Activated naive CD8-positive, alpha-beta T cell treated with anti-CD3 and anti-CD28 coated beads, Interleukin-2, amount 10 ng/mL, durations not matched to agents 7 days and 5 days (primary cell): ENCODE results near the gene AGA. TPM values are rescaled to one million over a fixed set of nuclear protein-coding genes. Genes with fewer than 3 reads are reported as not detected.

Experiments used
- ATAC-seq: fragments of 150-1000 bp; cut with Tn5 transposase; one replicate; pipeline ENCODE4 v1.10.0; 2021; ENCODE audit warnings: low read depth, moderate library complexity
- POLR2A ChIA-PET: fragments of 350-600 bp; sonication (Branson Sonifier 250); formaldehyde crosslinking; loops from one replicate; lab custom pipeline; 2021; ENCODE audit warnings: antibody characterized with exemption; lab: Charles Lee
- DNase-seq: peaks from one replicate; pipeline ENCODE4 v3.0.0; 2021
- H3K27ac Mint-ChIP-seq: one replicate; pipeline ENCODE4 v1.8.0; 2022; ENCODE audit warnings: mild to moderate bottlenecking, mixed read lengths
- H3K27me3 Mint-ChIP-seq: one replicate; pipeline ENCODE4 v1.8.0; 2022; ENCODE audit warnings: mild to moderate bottlenecking, moderate library complexity, mixed read lengths
- H3K36me3 Mint-ChIP-seq: one replicate; pipeline ENCODE4 v1.8.0; 2021; ENCODE audit warnings: mild to moderate bottlenecking, mixed read lengths
- H3K4me1 Mint-ChIP-seq: one replicate; pipeline ENCODE4 v1.8.0; 2021; ENCODE audit warnings: mixed read lengths
- H3K4me3 Mint-ChIP-seq: one replicate; pipeline ENCODE4 v1.8.0; 2022; ENCODE audit warnings: mild to moderate bottlenecking, moderate library complexity, mixed read lengths
- H3K9me3 Mint-ChIP-seq: one replicate; pipeline ENCODE4 v1.8.0; 2021; ENCODE audit warnings: mixed read lengths
- total RNA-seq, 2 experiments: library from RNA; stranded (reverse); gene quantifications; one replicate each; pipeline ENCODE4 v1.2.3, GENCODE V29; 2021

The AGA gene
- total RNA-seq, 2 experiments from 2014 or later = 18.6 to 21.5 TPM

DNA sequence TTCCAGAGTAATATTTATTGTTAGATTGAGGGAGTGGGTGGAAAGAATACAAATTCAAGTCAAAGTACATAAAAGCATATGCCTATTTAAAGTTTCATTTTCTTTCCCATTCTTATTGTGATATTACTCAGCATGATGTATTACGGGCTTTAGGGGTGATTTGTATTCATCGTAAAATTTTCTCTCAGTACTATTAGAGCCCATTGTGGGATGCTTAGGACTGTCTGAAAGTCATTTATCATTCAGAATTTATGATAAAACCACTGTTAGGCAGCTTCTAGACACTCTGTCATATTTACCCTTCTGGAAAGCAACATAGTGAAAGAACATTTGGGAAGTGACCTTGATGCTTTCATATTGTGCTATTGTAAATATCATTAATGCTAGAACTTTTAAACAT lies 45.9 kb downstream of the AGA start:
- no peak overlapping the region for H3K27ac Mint-ChIP-seq
- H3K36me3 Mint-ChIP-seq = peaks cover 12% of the 10 kb centered on the region
- no peak overlapping the region for H3K4me3 Mint-ChIP-seq
- peaks cover 7% of the 10 kb centered on the region for H3K9me3 Mint-ChIP-seq
- H3K4me1 Mint-ChIP-seq = peaks cover 44% of the 10 kb centered on the region
- DNase-seq = no peak
- H3K27me3 Mint-ChIP-seq = no peaks in the 10 kb centered on the region
- POLR2A ChIA-PET = interaction anchor here (1.2 kb wide), 1 partner anchor 46 kb away, joined by 7 read pairs; the partner anchor contains the start of gene AGA
- ATAC-seq = no peak

DNA sequence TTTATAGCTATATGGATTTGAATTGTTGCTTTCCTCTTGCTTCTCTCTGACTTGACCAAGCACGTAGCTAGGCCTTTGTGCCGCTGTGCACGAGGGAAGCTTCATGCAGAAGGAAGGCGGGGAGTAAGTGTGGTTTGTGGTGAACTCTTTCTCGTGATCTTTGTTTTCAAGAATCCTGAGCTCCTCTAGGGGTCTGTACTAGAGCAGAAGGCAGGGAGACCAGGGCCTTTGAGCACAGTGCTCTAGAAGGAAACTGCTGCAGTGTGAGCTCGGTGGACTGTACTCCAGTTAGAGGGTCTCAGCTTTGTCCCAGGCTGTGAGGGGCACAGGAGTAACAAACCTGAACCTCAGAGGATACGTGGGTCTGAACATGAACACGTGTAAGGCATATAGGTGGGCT lies 49.0 kb downstream of the AGA start:
- POLR2A ChIA-PET = interaction anchor here (1.0 to 4.1 kb wide), 5 partner anchors 9 to 82 kb away, joined by 3 to 41 read pairs (median 3); partner anchors contain the start of gene AGA
- peak overlapping the region; percentile 70 for H3K4me3 Mint-ChIP-seq
- H3K36me3 Mint-ChIP-seq = peaks cover 5% of the 10 kb centered on the region
- ATAC-seq (peak; percentile 98), DNase-seq (peak; percentile 51)
- peaks cover 36% of the 10 kb centered on the region for H3K4me1 Mint-ChIP-seq
- H3K27ac Mint-ChIP-seq = peak overlapping the region; percentile 86
- H3K27me3 Mint-ChIP-seq = no peaks in the 10 kb centered on the region
- H3K9me3 Mint-ChIP-seq = peaks cover 6% of the 10 kb centered on the region

DNA sequence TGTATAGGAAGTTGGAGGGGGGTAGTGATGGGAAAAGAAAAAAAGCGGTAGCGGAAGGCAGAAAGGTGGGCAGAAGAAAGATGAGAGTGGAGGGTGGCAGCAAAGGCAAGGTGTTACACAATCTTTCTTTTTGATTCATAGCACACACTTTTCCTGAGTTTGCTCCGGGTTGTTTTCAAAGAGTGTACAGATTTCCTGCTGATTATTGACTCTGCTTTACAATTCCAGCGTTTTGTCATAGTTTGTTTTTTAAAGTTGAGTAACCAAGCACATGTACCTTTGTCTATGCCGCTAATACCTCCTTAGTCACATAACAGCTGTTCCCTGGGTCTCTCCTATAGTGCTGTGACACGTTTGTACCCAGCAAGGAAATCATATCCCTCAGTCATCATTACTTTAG lies 50.3 kb downstream of the AGA start:
- no peaks in the 10 kb centered on the region for H3K27me3 Mint-ChIP-seq
- POLR2A ChIA-PET = interaction anchor here (4.1 kb wide), 1 partner anchor 50 kb away, joined by 41 read pairs; the partner anchor contains the start of gene AGA
- H3K36me3 Mint-ChIP-seq = peaks cover 2% of the 10 kb centered on the region
- H3K4me3 Mint-ChIP-seq = peak overlapping the region; percentile 3
- no peak overlapping the region for H3K27ac Mint-ChIP-seq
- peaks cover 34% of the 10 kb centered on the region for H3K4me1 Mint-ChIP-seq
- no peak for DNase-seq
- no peak for ATAC-seq
- peaks cover 2% of the 10 kb centered on the region for H3K9me3 Mint-ChIP-seq

DNA sequence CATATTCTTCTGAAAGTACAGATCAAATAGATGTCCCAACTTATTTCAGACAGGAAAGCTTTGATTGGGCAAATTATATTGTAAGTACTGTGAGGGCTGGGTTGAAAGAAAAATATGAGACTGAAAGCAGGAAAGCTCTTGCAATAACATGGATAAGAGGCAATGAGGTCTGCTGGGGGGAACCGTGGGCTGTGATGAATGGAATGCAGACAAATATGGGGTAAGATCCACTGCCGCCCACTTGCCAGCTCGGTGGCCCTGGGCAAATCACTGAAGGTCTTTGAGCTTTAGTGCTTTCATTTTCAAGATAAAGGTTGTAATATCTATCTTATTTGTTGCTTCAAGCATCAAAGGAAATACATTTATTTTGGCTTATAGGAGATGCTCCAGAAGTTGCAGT lies 51.0 kb downstream of the AGA start:
- ATAC-seq (no peak), DNase-seq (no peak)
- Mint-ChIP-seq H3K36me3 (peaks cover 2% of the 10 kb centered on the region), H3K4me1 (peaks cover 32% of the 10 kb centered on the region), H3K4me3 (no peak overlapping the region), H3K9me3 (peaks cover 2% of the 10 kb centered on the region), H3K27me3 (no peaks in the 10 kb centered on the region), H3K27ac (no peak overlapping the region)
- POLR2A ChIA-PET = interaction anchor here (4.1 kb wide), 1 partner anchor 50 kb away, joined by 41 read pairs; the partner anchor contains the start of gene AGA

DNA sequence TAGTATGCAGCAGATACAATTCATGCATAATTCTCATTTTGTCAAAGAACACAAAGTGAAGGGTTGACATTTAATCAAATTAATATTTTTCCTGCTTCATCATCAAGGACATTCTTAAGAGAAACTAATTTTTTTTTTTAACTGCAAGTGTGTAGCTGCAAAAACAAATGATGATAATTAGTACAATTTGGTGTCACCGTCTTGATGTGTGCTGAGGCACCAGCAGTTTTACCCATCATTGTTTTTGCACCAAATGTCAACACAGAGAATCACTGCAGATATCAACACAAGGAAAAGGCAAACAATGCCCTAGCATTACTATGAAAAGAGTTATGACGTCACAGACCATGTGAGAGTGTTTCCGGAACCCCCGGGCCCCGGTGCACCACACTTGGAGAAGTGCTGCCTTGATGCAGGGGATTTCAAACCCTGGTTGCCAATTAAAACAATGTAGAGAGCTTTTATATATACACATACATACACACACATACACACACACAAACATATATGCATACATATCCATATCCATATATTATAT lies 55.9 kb downstream of the AGA start:
- POLR2A ChIA-PET = no interaction called here
- Mint-ChIP-seq H3K27ac (no peak overlapping the region), H3K4me3 (no peak overlapping the region), H3K27me3 (peaks cover 5% of the 10 kb centered on the region), H3K9me3 (peaks cover 3% of the 10 kb centered on the region), H3K36me3 (peaks cover 2% of the 10 kb centered on the region), H3K4me1 (peaks cover 14% of the 10 kb centered on the region)
- no peak for DNase-seq
- no peak for ATAC-seq

DNA sequence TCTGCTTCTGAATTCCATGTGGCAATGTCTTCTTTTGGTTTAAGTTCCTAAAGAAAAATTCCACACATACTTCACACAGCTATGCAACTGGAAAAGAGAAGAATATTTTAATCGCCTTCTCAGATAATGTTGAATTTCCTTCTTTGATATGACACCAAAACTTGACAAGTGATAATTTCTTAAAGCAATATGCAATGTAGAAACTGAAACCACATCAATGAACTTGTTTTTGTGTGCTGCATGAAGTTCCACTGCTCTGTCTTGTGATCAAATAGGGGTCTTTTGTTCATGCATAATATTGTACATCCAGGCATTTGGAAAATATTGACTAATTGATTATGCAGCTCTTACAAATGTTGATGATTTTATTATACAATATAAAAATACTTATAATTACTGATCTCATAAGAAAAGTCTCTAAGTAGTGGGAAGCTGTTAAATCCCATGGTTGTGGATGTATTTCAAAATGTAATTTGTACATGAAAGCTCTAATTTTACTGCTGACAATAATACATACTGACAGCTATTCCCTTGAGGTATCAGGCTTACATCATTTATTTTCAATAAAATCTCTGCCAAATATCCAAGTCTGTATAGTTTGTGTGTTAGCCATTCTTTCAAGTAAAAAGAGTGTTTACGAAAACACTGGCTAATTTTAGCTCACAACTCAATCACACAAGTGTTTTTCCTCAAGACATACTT lies 56.5 kb downstream of the AGA start:
- H3K27me3 Mint-ChIP-seq = peaks cover 5% of the 10 kb centered on the region
- H3K9me3 Mint-ChIP-seq = peaks cover 3% of the 10 kb centered on the region
- H3K36me3 Mint-ChIP-seq = no peaks in the 10 kb centered on the region
- POLR2A ChIA-PET = interaction anchor here (1.0 kb wide), 1 partner anchor 56 kb away, joined by 3 read pairs; the partner anchor contains the start of gene AGA
- H3K27ac Mint-ChIP-seq = no peak overlapping the region
- ATAC-seq (no peak), DNase-seq (no peak)
- H3K4me1 Mint-ChIP-seq = peaks cover 10% of the 10 kb centered on the region
- H3K4me3 Mint-ChIP-seq = no peak overlapping the region

DNA sequence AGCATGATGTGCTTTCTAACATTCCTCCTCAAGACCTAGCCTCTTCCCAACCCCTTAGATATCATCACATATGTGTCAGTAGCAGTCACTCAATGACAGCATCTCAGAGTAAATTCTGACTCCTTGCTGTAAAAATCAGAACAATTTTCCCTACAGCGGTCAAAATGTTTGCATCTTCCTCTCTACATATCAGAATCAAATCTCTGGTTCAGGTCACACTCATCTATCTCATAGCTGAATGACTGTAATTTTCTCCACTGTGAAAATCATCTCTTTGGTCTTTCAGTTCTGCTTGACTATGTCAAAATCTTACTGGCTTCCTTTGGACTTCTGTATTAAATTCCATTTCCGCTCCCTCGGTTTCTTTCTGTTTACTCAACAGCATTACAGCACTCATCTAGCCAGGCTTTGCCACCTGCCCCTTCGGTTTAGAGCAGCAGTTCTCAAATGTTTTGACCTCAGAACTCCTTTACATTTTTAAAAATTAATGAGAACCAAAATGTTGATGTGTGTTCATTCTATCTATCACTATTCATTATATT lies 57.3 kb downstream of the AGA start:
- POLR2A ChIA-PET = interaction anchor here (1.0 kb wide), 1 partner anchor 57 kb away, joined by 3 read pairs; the partner anchor contains the start of gene AGA
- peaks cover 1% of the 10 kb centered on the region for H3K9me3 Mint-ChIP-seq
- H3K4me1 Mint-ChIP-seq = peaks cover 3% of the 10 kb centered on the region
- no peak overlapping the region for H3K27ac Mint-ChIP-seq
- H3K4me3 Mint-ChIP-seq = no peak overlapping the region
- H3K27me3 Mint-ChIP-seq = peaks cover 5% of the 10 kb centered on the region
- ATAC-seq (no peak), DNase-seq (no peak)
- H3K36me3 Mint-ChIP-seq = no peaks in the 10 kb centered on the region

DNA sequence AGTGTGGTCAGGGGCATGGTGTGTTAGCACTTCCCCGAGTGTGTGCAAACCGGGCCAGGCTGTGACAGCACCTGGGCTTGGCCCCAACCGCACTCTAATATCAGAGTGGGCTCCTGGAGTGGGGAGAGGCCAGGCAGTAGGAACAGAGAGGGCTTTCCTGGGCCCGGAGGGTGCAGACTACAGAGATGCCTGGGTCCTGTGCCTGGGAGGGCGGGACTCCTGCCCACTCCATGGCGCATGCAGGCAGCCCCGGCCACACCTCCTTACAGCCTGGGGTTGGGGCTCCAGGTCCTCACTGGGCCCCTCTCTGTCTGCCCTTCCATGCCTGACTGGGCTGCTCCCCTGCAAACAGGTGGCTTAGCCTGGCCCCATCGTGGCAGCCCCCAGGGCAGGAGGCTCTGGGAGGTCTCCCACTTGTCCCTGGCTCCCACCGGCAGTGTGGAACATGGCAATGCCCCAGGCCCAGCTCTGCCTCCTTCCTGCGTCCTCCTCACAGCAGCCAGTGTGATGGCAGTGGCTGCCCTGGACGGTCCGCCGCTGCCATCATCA lies 60.4 kb downstream of the AGA start:
- Mint-ChIP-seq H3K4me3 (no peak overlapping the region), H3K27me3 (peaks cover 8% of the 10 kb centered on the region), H3K27ac (no peak overlapping the region), H3K9me3 (peaks cover 1% of the 10 kb centered on the region), H3K4me1 (peaks cover 3% of the 10 kb centered on the region), H3K36me3 (no peaks in the 10 kb centered on the region)
- POLR2A ChIA-PET = no interaction called here
- ATAC-seq (no peak), DNase-seq (no peak)

Other genes starting within 250 kb of the AGA start
- gene NEIL3, start 132.6 kb downstream of the AGA start, total RNA-seq = 10 to 100 TPM; 23.2 to 24.0 TPM